SK-N-MC (cell line): ENCODE data around the gene TSPAN7.

Source experiments
- EZH2 ChIP-seq: fragments of 200-600 bp; sonication (generic); IDR thresholded peaks from one replicate; pipeline ENCODE4 v1.6.1; 2017; ENCODE audit warnings: antibody characterized with exemption
- FOXP2 ChIP-seq: optimal IDR thresholded peaks from 2 replicates; pipeline ENCODE3; 2011; ENCODE audit warnings: mild to moderate bottlenecking, moderate library complexity; ENCODE audit not compliant: insufficient read depth; ENCODE audit errors: extremely low read length, control extremely low read depth
- POLR2AphosphoS5 ChIP-seq: IDR thresholded peaks from 2 replicates; pipeline ENCODE4 v1.6.1; 2012; ENCODE audit warnings: mild to moderate bottlenecking, low read depth, low read length, borderline replicate concordance

DNA sequence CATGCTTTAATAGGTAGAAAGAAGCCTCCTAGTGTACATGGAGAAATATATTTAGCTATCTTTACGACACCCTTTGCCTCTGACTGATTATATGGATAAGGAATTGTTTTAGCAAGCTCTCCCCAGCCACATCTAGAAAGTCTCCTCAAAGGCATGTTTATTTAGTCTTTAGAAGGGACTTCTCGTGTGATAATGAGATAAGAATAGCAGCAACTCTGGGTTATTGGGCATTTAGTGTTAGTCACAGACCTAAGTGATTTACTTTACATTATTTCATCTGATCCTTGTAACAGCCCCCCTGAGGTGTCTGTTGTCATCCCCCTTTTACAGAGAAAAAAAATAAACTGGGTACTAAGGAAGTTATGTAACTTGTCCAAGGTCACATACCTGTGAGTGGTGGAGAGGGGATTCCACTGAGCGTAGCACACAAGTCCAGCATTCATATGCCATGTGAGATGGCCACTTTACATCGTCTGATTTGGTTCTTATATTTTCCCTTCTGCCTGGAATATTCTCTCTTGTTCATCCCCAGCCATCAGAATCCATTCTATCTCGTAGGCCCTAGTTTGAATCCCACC is 77.7 kb downstream of the TSPAN7 start:
- TF ChIP-seq EZH2 (no peak), POLR2AphosphoS5 (no peak), FOXP2 (no peak)
